GM12875 (cell line): ENCODE data around the gene IL32.
"Not testable (repeated sequence)": the region's sequence is repeated elsewhere in the genome, so short reads cannot be mapped to it uniquely, and the experiment has no call there.

ENCODE experiments used
- H3K4me3 ChIP-seq: one replicate; pipeline ENCODE4 v1.5.1; 2011; ENCODE audit warnings: low read depth, low read length, control low read depth
- CTCF ChIP-seq: IDR thresholded peaks from 2 replicates; pipeline ENCODE4 v1.5.1; 2011; ENCODE audit warnings: low read depth, mild to moderate bottlenecking, control low read depth, inconsistent platforms, low read length, moderate library complexity, borderline replicate concordance; ENCODE audit not compliant: insufficient read depth

IL32 gene

GRCh38 chr16:3070608-3071111, 5.2 kb downstream of the IL32 start:
- H3K4me3 ChIP-seq: no peak overlapping the region
- TF ChIP-seq CTCF: no peak

GRCh38 chr16:3071655-3072054, 6.2 kb downstream of the IL32 start:
- no peak overlapping the region for H3K4me3 ChIP-seq
- TF ChIP-seq CTCF: no peak

GRCh38 chr16:3072148-3072547, 6.7 kb downstream of the IL32 start:
- not testable (repeated sequence) for H3K4me3 ChIP-seq

- H3K4me3 ChIP-seq: not testable (repeated sequence)
- peak; percentile 28; the same call in 1 of the 2 replicates for TF ChIP-seq CTCF
These were observed 7.3 kb downstream of the IL32 start for GRCh38 chr16:3072576-3073263.

GRCh38 chr16:3073448-3073847, 8.0 kb downstream of the IL32 start:
- TF ChIP-seq CTCF: no peak
- H3K4me3 ChIP-seq: no peak overlapping the region

- TF ChIP-seq CTCF: no peak
- peak overlapping the region; percentile 26 for H3K4me3 ChIP-seq
These were observed 9.6 kb downstream of the IL32 start for GRCh38 chr16:3074860-3075522.

GRCh38 chr16:3075523-3075915, 10.1 kb downstream of the IL32 start:
- peak overlapping the region; percentile 26 for H3K4me3 ChIP-seq
- no peak for TF ChIP-seq CTCF

- not testable (repeated sequence) for H3K4me3 ChIP-seq
These were observed 10.5 kb downstream of the IL32 start for GRCh38 chr16:3075946-3076345.
